ENCODE results near the gene BPIFB6.

GRCh38 chr20:32991383-32991782 is 40.1 kb upstream of the BPIFB6 start:
- TF ChIP-seq GATA3 (IDR thresholded peaks at IDR 0.05; ENCODE audit: low read depth, low read length) (no peak), GATA2 (IDR thresholded peaks at IDR 0.05; ENCODE audit: low read depth, low read length) (no peak)

Data from SH-SY5Y (cell line).